H1 (cell line): ENCODE results near the gene SAFB. TPM values are rescaled to one million over a fixed set of nuclear protein-coding genes. Genes with fewer than 3 reads are reported as not detected.

Experiments used
- CTCF ChIA-PET: fragments of 300-600 bp; sonication (Branson Sonifier 250); formaldehyde crosslinking; loops from one replicate; lab custom pipeline; 2021; ENCODE audit not compliant: partially characterized antibody; lab: Charles Lee
- POLR2A ChIA-PET: fragments of 300-600 bp; sonication (Branson Sonifier 250); formaldehyde crosslinking; loops from one replicate; lab custom pipeline; 2021; ENCODE audit warnings: inconsistent platforms; ENCODE audit not compliant: partially characterized antibody; lab: Charles Lee
- DNase-seq, 2 experiments: peaks; one replicate each; pipeline versions ENCODE4 v3.0.0 to v3.0.0-alpha.2; 2010 to 2022; ENCODE audit warnings: low spot score in 2 of 2, low read depth in 1 of 2, mixed read lengths in 1 of 2
- FAIRE-seq: peaks from 2 replicates; lab custom pipeline; 2011; peaks lifted over from hg19 to GRCh38; lab: Jason Lieb, UNC
- H2AFZ ChIP-seq: 2 replicates; pipeline ENCODE4 v1.8.1; 2012; ENCODE audit warnings: low read length, inconsistent platforms
- H2AK5ac ChIP-seq: 2 replicates; pipeline ENCODE4 v1.6.1; 2013; ENCODE audit warnings: low read depth, low read length
- H2BK120ac ChIP-seq: replicated peaks from 2 replicates; pipeline ENCODE3; 2013; ENCODE audit warnings: low read depth, low read length, inconsistent platforms
- H2BK12ac ChIP-seq: 2 replicates; pipeline ENCODE4 v1.6.1; 2013; ENCODE audit warnings: low read depth, low read length
- H2BK15ac ChIP-seq: 2 replicates; pipeline ENCODE4 v1.6.1; 2013; ENCODE audit warnings: low read length
- H2BK20ac ChIP-seq: 2 replicates; pipeline ENCODE4 v1.6.1; 2013; ENCODE audit warnings: low read length
- H2BK5ac ChIP-seq: 2 replicates; pipeline ENCODE4 v1.6.1; 2013; ENCODE audit warnings: low read depth, low read length
- H3K14ac ChIP-seq: 2 replicates; pipeline ENCODE4 v1.6.1; 2013; ENCODE audit warnings: inconsistent platforms; ENCODE audit not compliant: insufficient read length
- H3K18ac ChIP-seq: 2 replicates; pipeline ENCODE4 v1.6.1; 2013; ENCODE audit warnings: low read length; ENCODE audit errors: extremely low read depth
- H3K23ac ChIP-seq: 2 replicates; pipeline ENCODE4 v1.6.1; 2013; ENCODE audit warnings: inconsistent platforms; ENCODE audit not compliant: insufficient read length
- H3K23me2 ChIP-seq: 2 replicates; pipeline ENCODE4 v1.6.1; 2013; ENCODE audit warnings: low read depth, low read length
- H3K27ac ChIP-seq: 2 replicates; pipeline ENCODE4 v1.6.1; 2011; ENCODE audit warnings: low read depth, low read length, inconsistent platforms
- H3K27me3 ChIP-seq, 4 experiments: replicated peaks in 1 of 4; 1 replicate in 1 of 4; 2 replicates in 3 of 4; pipeline versions ENCODE4 v1.6.1 to v1.8.1; 2011 to 2013; ENCODE audit warnings: low read length in 3 of 4, mild to moderate bottlenecking in 3 of 4, inconsistent platforms in 2 of 4, mixed read lengths in 2 of 4, moderate library complexity in 1 of 4; ENCODE audit not compliant: control insufficient read depth in 3 of 4, insufficient read depth in 3 of 4; ENCODE audit errors: extremely low read depth in 1 of 4
- H3K36me3 ChIP-seq, 4 experiments: 2 replicates each; pipeline versions ENCODE4 v1.6.1 to v1.8.1; 2011 to 2013; ENCODE audit warnings: mild to moderate bottlenecking in 4 of 4, low read length in 3 of 4, moderate library complexity in 2 of 4, control low read depth in 1 of 4, inconsistent platforms in 1 of 4; ENCODE audit not compliant: insufficient read depth in 4 of 4, control insufficient read depth in 2 of 4
- H3K4ac ChIP-seq: replicated peaks from 2 replicates; pipeline ENCODE3; 2013; ENCODE audit warnings: low read length, low read depth, mixed read lengths, inconsistent platforms; ENCODE audit not compliant: insufficient read length
- H3K4me1 ChIP-seq, 4 experiments: replicated peaks in 1 of 4; 1 replicate in 1 of 4; 2 replicates in 3 of 4; pipeline versions ENCODE4 v1.6.1 to v1.8.1; 2011 to 2013; ENCODE audit warnings: low read length in 3 of 4, inconsistent platforms in 2 of 4, mixed read lengths in 1 of 4; ENCODE audit not compliant: insufficient read depth in 4 of 4, control insufficient read depth in 3 of 4
- H3K4me2 ChIP-seq, 2 experiments: 2 replicates each; pipeline versions ENCODE4 v1.6.1 to v1.8.1; 2011 to 2013; ENCODE audit warnings: low read depth in 2 of 2, low read length in 2 of 2, control low read depth in 1 of 2, inconsistent platforms in 1 of 2, mild to moderate bottlenecking in 1 of 2; ENCODE audit not compliant: insufficient read depth in 1 of 2
- H3K4me3 ChIP-seq, 4 experiments: fragments of 200-600, 300-600 bp in 1 of 4; sonication (generic), shearing (Covaris generic), sonication (Bioruptor Twin) in 1 of 4; 2 replicates each; pipeline versions ENCODE4 v1.5.1 to v1.8.1; 2011 to 2016; ENCODE audit warnings: low read length in 4 of 4, low read depth in 3 of 4, control low read depth in 2 of 4, inconsistent platforms in 2 of 4, mild to moderate bottlenecking in 2 of 4, mixed read lengths in 1 of 4, moderate library complexity in 1 of 4; ENCODE audit not compliant: insufficient read depth in 2 of 4; ENCODE audit errors: extremely low read depth in 1 of 4
- H3K56ac ChIP-seq: replicated peaks from 2 replicates; pipeline ENCODE3; 2013; ENCODE audit warnings: low read depth, mild to moderate bottlenecking, mixed read lengths, low read length, inconsistent platforms; ENCODE audit not compliant: insufficient read length
- H3K79me1 ChIP-seq: 2 replicates; pipeline ENCODE4 v1.6.1; 2013; ENCODE audit warnings: low read depth, low read length, control low read depth
- H3K79me2 ChIP-seq, 2 experiments: 2 replicates each; pipeline versions ENCODE4 v1.6.1 to v1.8.1; 2012 to 2013; ENCODE audit warnings: low read length in 2 of 2, mild to moderate bottlenecking in 2 of 2, inconsistent platforms in 1 of 2; ENCODE audit not compliant: insufficient read depth in 2 of 2, control insufficient read depth in 1 of 2
- H3K9ac ChIP-seq, 4 experiments: replicated peaks in 1 of 4; 1 replicate in 1 of 4; 2 replicates in 3 of 4; pipeline versions ENCODE4 v1.6.1 to v1.8.1; 2011 to 2013; ENCODE audit warnings: low read depth in 3 of 4, low read length in 3 of 4, control low read depth in 2 of 4, mild to moderate bottlenecking in 2 of 4, moderate library complexity in 2 of 4, inconsistent platforms in 1 of 4; ENCODE audit errors: extremely low read depth in 1 of 4
- H3K9me3 ChIP-seq, 2 experiments: 2 replicates each; pipeline versions ENCODE4 v1.6.1 to v1.8.1; 2012 to 2013; ENCODE audit warnings: mild to moderate bottlenecking in 2 of 2, moderate library complexity in 2 of 2, control low read depth in 1 of 2, inconsistent platforms in 1 of 2, low read depth in 1 of 2, low read length in 1 of 2, mixed read lengths in 1 of 2; ENCODE audit not compliant: insufficient read depth in 2 of 2
- H4K20me1 ChIP-seq, 2 experiments: replicated peaks in 1 of 2; 2 replicates each; pipeline versions ENCODE3 to v1.8.1; 2011 to 2013; ENCODE audit warnings: inconsistent platforms in 2 of 2, low read length in 2 of 2, mild to moderate bottlenecking in 1 of 2; ENCODE audit not compliant: insufficient read depth in 2 of 2, control insufficient read depth in 1 of 2
- H4K5ac ChIP-seq: 2 replicates; pipeline ENCODE4 v1.6.1; 2013; ENCODE audit warnings: low read length, low read depth, mixed read lengths, inconsistent platforms; ENCODE audit not compliant: insufficient read length
- H4K8ac ChIP-seq: 2 replicates; pipeline ENCODE4 v1.8.0; 2013; ENCODE audit warnings: mild to moderate bottlenecking, moderate library complexity, low read length, inconsistent platforms; ENCODE audit not compliant: insufficient read depth; ENCODE audit errors: extremely low read depth
- H4K91ac ChIP-seq: replicated peaks from 2 replicates; pipeline ENCODE3; 2013; ENCODE audit warnings: low read length, mixed read lengths, inconsistent platforms; ENCODE audit not compliant: insufficient read length
- ATF3 ChIP-seq: IDR thresholded peaks from 2 replicates; pipeline ENCODE4 v1.6.1; 2011; ENCODE audit warnings: low read depth, mild to moderate bottlenecking, low read length; ENCODE audit not compliant: insufficient read depth
- CBX5 ChIP-seq: fragments of 300-800, 300-1000 bp; sonication (generic); IDR thresholded peaks from 2 replicates; pipeline ENCODE4 v1.7.1; 2016; ENCODE audit warnings: antibody characterized with exemption, low read length, low read depth
- CHD2 ChIP-seq: IDR thresholded peaks from 2 replicates; pipeline ENCODE4 v1.6.1; 2012; ENCODE audit warnings: low read length, improper control_type of control experiment
- EGR1 ChIP-seq: IDR thresholded peaks from 2 replicates; pipeline ENCODE4 v1.6.1; 2011; ENCODE audit warnings: low read depth, low read length, borderline replicate concordance
- RNF2 ChIP-seq: fragments of 200-900, 300-1000 bp; sonication (generic); IDR thresholded peaks from 2 replicates; pipeline ENCODE4 v1.7.1; 2016; ENCODE audit warnings: borderline replicate concordance, low read depth, mild to moderate bottlenecking, antibody characterized with exemption, low read length; ENCODE audit not compliant: poor library complexity, severe bottlenecking; ENCODE audit errors: missing control alignments
- SRF ChIP-seq: IDR thresholded peaks from 2 replicates; pipeline ENCODE4 v1.6.1; 2011; ENCODE audit warnings: mild to moderate bottlenecking, low read depth, low read length, moderate library complexity
- WGBS, 2 experiments: shearing (Covaris generic) in 1 of 2; methylation state at CpG; one replicate each; pipeline versions ENCODE4 v1.1.6 to v1.1.7; 2013 to 2015; ENCODE audit warnings: low lambda C conversion rate in 2 of 2, mixed read lengths in 2 of 2, inconsistent platforms in 1 of 2, low coverage in 1 of 2, missing lambda C conversion rate in 1 of 2; ENCODE audit not compliant: insufficient replicate concordance in 2 of 2, insufficient coverage in 1 of 2, insufficient read length in 1 of 2; ENCODE audit errors: extremely low coverage in 1 of 2, missing lambda C conversion rate in 1 of 2; 5-methylcytosine and 5-hydroxymethylcytosine counted together
- polyA plus RNA-seq, 7 experiments: library from polyadenylated mRNA; depleted of rRNA in 3 of 7; stranded (reverse) in 5 of 7; unstranded in 2 of 7; fragments of >200 nt in 5 of 7; fragments of 200-250 nt in 2 of 7; gene quantifications; 1 replicate in 5 of 7; 2 replicates in 1 of 7; 4 replicates in 1 of 7; pipeline versions ENCODE4 v1.2.1 to v1.2.3, GENCODE V29; 2011 to 2013; ENCODE audit warnings: missing spikeins in 2 of 7, mixed read lengths in 2 of 7
- total RNA-seq: library from RNA; stranded (reverse); fragmentation: NEBNext Ultra II Directional; extraction: Animal tissue kit (Norgen Biotek cat#: 25700); gene quantifications from 2 replicates; pipeline ENCODE4 v1.2.1, GENCODE V29; 2021

SAFB gene
- total and polyA plus RNA-seq, 2 of the 8 experiments (the other 6 are each of a cell fraction or from before 2014, with no cell fraction given): 27.0 to 110 TPM

GRCh38 chr19:5600797-5601196, 22.1 kb upstream of the SAFB start:
- H3K14ac ChIP-seq: no peak overlapping the region
- H4K5ac ChIP-seq: no peak overlapping the region
- no peak overlapping the region for H2BK15ac ChIP-seq
- H3K79me1 ChIP-seq: no peaks in the 10 kb centered on the region; the same call in 1 of the 2 replicates
- no peak overlapping the region for H3K27ac ChIP-seq
- 86% methylated on average over 8 of the region's 8 CpGs; no CpG with 5 or more reads in 1 of the 2 experiments for WGBS, 2 experiments
- ChIA-PET CTCF (interaction anchor here (0.6 kb wide), 1 partner anchor 84 kb away, joined by 3 read pairs; no protein-coding TSS in a partner anchor), POLR2A (no interaction called here)
- peaks cover 34 to 89% (median 70%) of the 10 kb centered on the region in 4 experiments for H3K36me3 ChIP-seq
- peaks cover 0 to 4% of the 10 kb centered on the region in 2 experiments; a peak in 1 of 4 replicates for H3K79me2 ChIP-seq
- H2AFZ ChIP-seq: no peak overlapping the region
- no peak overlapping the region for H3K4ac ChIP-seq
- no peak overlapping the region for H2AK5ac ChIP-seq
- no peak overlapping the region for H3K9ac ChIP-seq
- H4K20me1 ChIP-seq: peaks cover 5 to 11% of the 10 kb centered on the region in 2 experiments
- no peaks in the 10 kb centered on the region for H3K4me1 ChIP-seq
- H3K56ac ChIP-seq: no peak overlapping the region
- H2BK20ac ChIP-seq: no peak overlapping the region
- H3K23me2 ChIP-seq: no peaks in the 10 kb centered on the region
- no peaks in the 10 kb centered on the region for H3K9me3 ChIP-seq
- no peak for TF ChIP-seq CBX5
- no peak for TF ChIP-seq CHD2
- no peak for TF ChIP-seq EGR1
- no peak for TF ChIP-seq ATF3
- TF ChIP-seq SRF: no peak
- no peak for TF ChIP-seq RNF2
- no peak overlapping the region for H3K23ac ChIP-seq
- H4K8ac ChIP-seq: no peak overlapping the region
- H3K18ac ChIP-seq: no peak overlapping the region
- FAIRE-seq (no peak), DNase-seq (no peak)
- no peak overlapping the region for H2BK120ac ChIP-seq
- no peak overlapping the region for H2BK12ac ChIP-seq
- H4K91ac ChIP-seq: no peak overlapping the region
- H3K27me3 ChIP-seq: no peaks in the 10 kb centered on the region
- H3K4me3 ChIP-seq: no peak overlapping the region
- no peak overlapping the region for H3K4me2 ChIP-seq
- H2BK5ac ChIP-seq: no peak overlapping the region
